GM19238 (cell line): ENCODE results near the gene RBM33.

Experiments used
- DNase-seq: peaks from one replicate; pipeline ENCODE4 v3.0.0; 2011; ENCODE audit warnings: low spot score; ENCODE audit not compliant: insufficient read length

The RBM33 gene

DNA sequence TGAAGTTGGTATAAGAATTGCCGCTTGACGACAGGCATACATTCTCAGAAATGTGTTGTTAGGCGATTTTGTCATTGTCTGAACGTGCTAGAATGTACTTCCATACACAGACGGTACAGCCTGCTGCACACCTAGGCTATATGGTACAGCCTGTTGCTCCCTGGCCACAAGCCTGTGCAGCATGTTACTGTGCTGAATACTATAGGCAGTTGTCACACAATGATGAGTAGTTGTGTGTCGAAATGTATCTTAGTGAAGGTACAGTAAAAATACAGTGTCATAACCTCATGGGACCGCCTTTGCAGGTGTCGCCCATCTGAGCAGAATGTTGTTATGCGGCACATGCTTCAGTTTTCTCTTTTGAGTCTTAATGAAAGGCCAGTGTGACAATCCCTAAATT, 101.3 kb downstream of the RBM33 start:
- no peak for DNase-seq

DNA sequence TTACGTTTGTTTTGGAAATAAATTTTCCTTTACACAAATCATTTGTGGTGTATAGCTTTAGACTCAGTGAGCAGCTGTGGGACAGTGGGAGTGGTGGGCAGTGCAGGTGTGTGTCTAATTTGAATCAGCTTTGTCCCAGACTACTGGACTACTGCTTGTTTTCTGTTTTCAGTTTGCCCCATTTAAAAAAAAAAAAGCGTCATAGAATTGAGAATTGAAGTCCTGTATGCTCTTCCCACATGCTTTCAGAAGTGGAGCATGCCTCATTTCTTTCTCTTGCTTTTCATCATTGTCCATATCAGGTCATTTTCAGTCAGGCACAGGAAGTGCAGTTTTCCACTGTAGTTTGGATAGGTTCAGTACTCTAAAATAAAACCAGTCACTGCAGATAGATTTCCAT, 101.7 kb downstream of the RBM33 start:
- no peak for DNase-seq

DNA sequence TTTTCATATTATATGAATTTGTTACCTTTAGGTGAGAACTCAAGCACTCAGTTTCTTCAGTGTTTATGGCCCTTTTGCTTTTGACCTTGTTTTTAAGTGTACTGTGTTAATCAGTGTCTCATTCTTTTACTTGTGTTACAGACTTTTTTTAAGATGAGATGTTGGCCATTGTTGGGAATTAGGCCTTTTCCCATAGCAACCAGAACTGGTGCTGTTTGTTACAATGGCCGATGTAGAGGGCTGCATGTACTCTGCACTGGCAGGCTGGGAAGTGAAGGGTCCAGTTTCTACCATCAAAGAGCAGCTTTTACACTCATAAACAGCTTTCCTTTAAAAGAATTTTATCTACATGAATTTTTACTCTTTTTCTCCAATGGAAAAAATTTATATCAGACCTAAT, 102.7 kb downstream of the RBM33 start:
- no peak for DNase-seq

DNA sequence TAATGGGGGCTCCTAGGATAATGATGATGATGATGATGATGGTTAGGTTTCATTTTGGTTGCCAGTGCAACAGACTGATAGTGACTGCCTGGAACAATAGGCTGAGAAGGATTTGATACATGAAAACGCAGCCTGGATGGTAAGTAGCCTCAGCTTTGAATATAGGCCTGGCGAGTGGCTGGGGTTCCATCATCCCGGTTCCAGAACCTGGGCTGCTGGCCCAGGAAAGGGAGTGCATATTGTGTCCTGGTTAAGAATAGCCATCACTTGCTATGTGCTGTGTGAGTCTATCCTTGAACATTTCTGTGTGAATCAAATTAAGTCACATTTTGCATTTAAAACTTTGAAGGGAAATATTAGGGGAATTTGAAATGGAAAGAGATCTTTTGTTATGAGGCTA, 105.1 kb downstream of the RBM33 start:
- no peak for DNase-seq

DNA sequence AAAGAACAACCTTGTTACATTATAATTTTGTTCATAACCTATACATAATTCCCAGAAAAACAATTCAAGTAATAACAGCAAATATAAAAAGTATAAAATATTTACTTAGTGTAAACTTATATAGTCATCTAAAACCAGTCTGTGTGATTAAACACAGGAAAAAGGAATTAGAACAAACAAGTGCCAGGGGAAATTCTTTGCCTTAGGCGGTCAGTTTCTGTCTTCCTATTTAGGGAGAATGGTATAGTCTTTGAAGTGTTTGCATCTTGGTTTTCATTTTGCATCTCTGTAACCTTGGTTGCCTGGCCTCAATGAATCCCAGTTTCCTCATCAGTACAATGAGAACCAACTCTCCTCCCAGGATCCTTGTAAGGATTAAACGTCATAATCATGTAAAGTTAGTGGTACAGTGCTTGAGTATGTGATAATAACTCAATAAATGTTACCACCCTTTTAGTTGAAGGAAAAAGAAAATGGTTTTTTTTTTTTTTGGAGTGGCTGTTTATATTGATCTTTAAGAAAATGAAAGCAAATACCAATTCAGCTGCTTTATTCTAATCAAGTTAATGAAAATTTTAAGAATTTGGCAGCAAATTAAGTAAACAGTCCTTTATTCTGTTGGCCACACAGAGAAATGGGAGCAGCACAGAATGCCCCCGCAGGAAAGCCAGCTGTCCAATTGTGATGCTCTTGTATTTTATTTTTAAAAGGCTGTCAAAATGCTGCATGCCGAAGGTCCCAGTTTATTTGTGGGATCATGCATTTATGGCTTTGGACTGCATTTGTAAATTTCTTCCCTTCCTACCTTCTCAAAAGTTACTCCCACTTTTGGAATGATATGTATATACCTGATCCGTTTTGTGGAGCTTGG, 106.0 kb downstream of the RBM33 start:
- no peak for DNase-seq

DNA sequence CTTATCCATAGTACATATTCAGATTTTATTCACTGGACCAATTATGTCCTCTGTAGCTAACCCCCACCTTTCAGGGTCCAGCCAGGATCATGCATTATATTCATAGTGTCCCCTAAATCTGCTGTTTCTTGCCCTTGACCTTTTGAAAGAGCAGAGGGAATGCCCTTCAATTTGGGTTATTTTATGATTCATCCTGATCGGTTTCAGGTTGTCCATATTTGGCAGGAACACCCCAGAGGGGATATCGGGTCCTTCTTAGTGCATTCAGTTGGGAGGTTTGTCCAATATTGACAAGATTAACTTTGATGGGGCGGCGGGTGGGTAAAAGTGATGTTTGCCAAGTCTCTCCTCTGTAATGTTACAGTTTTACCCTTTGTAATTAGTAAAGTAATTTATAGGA, 106.9 kb downstream of the RBM33 start:
- DNase-seq: no peak

DNA sequence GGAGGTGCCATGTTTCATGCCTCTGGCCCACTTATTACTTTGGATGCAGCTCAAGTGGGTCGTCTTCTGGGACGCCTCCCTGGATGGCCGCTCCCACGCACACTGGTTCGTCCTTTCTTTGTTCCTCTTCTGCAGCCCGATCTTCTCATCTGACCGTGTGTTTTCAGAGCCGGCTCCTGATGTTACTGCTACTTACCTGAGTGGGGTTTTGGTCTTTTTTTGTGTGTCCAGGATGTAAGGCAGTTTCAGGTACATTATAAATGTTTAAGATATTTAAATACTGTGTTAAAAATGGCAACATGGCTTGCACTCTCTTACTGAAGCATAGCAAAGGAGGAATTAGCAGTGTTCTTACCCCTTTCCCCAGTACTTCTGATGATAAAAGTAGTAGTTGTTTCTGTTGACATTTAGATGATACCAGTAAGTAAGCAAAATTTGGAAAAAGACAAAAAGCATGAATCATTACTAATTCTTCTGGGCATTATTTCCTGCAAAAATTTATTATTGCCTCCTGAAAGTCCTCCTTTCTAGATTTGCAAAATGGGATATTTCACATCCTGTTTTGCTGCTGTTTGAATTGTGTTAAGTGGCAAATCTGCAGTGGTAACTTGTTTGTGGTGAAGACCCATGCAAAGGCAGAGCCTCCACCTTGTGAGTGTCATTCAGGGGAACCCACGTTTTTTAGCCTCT, 108.4 kb downstream of the RBM33 start:
- DNase-seq: no peak

DNA sequence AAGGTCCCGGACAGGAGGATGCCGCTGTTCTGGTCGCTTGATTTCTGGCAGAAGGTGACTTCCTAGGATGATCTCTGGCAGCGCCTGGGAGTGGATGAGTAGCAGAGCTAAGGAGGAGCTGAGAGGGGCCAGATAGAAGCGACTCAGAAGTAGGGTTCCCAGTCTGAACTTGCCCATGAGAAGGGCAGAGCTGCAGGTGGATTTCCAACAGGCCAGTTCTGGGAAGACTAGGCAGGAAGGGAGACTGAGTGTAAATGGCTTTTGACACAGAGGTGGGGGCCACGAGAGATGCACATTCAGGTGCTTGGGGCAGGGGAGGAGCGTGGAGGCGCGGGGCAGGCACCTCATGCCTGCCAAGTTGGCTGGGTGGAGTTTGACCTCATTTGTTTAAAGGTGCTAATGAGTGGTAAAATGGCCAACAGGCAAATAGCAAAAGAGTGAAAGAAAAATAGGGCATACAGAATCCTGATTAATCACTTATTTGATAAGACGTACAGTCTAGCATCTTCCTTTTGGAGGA, 109.0 kb downstream of the RBM33 start:
- no peak for DNase-seq

DNA sequence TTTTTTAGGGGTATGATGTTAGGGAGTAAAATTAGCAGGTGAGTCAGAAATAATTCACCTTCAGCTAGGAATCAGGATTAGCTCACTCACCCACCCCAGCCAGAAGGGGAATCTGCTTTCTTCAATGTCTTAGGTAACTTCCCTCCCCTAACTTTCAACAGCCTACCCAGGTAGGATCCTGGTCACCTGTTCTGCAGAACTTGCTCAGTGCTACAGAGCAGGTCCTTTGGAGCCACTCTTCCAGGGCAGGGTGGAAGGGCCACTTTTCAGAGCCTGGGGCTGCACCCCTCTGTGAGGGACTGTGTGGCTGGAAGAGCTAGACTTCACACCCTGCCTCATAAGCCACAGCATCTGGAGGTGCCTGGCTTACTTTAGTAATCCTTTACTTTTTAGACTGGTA, 109.7 kb downstream of the RBM33 start:
- no peak for DNase-seq

DNA sequence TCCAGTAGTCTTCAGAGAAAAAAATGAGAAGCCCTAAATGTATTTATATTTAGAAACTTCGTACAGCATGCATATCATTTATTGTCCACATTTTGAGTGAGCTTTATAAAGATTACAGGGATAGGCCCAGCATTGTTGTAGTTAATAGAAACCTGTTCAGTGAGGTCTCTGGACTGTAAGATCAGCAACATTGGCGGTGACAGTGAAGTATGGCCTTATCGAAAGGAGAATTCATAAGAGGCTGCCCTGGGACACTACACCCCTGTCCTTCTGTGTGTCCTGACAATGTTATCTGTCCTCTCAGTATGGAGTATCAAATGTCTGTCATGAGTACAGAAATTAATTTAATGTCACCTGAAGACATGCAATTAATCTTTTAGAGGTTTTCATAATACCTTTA, 110.6 kb downstream of the RBM33 start:
- no peak for DNase-seq

DNA sequence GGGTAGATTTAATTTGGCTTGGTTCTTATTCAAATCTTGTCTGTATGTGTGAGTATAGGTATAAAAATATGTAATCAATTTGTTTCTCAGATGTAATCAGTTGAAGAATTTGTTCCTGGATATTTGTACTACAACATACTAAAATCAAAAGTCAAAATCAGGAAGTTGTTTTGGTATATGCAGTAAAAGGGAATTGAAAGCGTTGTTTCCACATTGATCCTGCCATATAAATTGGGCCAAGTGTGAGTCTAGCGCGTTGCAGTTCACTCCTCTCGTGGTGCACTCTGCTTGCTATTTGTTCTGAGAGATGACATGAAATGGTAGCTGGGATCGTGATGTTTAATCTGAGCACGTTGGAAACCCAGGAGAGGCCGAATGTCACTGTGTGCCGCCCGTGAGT, 111.9 kb downstream of the RBM33 start:
- DNase-seq: no peak

DNA sequence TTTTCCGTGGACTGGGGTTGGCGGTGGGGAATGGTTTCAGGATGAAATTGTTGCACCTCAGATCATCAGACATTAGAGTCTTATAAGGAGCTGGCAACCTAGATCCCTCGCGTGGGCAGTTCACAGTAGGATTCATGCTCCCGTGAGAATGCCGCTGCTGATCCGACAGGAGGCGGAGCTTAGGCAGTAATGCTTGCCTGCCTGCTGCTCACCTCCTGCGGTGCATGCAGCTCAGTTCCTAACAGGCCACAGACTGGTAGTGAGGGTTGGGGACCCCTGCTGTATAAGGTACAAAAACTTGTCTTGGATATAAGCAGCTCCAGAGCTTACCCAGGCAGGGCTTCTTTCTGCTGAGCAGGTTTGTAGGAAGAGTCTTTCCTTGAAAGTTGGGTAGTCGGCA, 113.9 kb downstream of the RBM33 start:
- DNase-seq: no peak

DNA sequence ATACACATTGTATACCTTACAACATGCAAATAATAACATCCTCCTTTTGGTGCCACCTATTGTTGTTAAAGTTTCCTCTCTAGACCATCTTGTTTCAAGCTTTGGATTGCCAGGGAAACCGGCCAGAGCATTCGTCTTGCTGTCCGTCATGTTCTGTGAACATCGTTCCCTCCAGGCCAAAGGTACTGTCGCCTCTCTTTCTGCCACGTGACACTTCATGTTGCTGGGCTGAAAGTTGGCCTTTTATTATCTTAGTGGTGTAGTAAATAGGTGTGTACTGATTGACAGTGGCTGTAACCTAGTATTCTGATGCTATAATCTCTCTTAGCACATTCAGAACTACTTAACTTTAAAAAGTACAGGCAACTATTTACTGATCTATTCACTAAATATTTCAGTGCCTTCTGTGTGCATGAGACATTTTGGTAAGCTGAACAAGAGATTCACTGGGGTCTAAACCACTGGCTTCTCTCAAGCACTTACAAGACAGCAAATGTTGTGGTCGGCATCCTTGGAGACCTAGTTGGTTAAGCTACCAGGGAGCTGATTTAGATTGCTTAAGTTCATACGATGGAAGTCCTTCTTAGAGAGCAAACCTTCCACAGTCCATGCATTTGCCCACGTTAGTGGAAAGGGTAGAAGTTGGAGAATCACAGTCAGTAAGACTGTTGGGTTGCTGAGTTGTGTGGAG, 115.4 kb downstream of the RBM33 start:
- no peak for DNase-seq

DNA sequence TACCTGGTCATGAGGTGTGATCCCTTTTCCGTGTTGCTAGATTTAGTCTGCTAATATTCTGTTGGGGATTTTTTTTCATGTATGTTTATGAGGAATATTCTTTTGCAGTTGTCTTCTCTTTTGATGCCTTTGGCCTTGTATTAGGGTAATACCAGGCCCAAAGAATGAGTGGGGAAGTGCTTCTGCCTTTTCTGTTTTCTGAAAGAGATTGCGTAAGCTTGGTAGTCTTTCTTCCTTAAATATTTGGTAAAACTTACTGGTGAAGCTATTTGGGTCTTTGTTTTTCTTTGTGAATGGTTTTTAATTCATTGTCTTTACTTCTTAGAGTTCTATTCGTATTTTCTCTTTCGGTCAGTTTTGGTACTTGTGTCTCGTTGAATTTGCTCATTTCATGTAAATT, 116.7 kb downstream of the RBM33 start:
- DNase-seq: no peak

DNA sequence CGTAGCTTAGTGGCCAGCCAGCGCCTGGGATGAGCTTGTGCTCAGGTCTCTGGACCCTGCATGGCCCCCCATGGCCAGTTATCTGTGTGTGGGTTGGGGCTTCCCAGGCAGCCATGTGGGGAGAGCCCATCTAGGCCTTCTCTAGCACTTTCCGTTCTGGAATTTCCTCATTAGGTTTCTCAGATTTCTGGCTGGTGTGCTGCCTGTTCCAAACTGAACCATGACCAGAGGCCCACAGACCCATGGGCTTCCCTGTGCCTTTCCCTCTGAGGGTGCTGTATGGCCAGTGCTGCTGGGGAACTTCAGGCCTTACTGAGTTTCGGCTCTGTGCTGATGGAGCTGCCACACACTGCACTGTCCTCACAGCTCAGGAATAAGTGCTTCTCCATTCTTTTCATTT, 117.6 kb downstream of the RBM33 start:
- DNase-seq: no peak

DNA sequence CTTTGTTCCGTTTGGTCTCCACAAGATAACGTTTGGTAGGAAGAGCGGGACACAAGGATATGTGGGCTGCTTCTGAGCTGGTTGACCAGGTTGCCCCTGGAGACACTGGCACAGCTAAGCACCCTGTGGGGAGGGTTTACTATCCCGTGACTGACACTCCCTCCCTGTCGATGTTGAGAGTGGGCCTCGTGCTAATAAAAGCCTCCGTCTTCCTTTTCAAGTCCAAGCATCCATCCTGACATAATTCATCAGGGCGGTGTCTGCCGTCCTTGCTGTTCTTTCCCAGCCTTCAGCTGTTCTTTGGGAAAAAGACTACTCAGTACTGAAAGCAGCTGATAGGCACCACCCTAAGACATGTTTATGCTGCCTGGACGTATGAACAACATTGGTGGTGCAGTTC, 118.2 kb downstream of the RBM33 start:
- DNase-seq: no peak

DNA sequence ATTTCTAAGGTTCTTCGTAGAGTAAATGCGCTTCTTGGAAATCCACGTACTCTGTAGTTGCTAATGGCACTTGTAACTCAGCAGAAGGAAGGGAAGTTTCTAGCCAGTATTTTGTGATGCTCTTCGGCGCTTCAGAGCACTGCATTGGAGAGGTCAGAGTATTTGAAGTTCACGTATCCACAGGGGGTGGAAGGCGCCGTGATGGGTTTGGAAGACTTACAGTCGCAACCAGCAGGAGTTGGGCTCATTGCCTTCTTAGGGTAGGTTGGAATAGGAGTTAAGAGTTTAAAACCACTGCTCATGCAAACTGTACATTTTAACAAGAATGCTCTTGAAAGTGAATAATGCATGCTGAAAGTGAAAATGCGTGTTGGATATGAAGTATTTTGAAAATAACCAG, 118.7 kb downstream of the RBM33 start:
- no peak for DNase-seq

DNA sequence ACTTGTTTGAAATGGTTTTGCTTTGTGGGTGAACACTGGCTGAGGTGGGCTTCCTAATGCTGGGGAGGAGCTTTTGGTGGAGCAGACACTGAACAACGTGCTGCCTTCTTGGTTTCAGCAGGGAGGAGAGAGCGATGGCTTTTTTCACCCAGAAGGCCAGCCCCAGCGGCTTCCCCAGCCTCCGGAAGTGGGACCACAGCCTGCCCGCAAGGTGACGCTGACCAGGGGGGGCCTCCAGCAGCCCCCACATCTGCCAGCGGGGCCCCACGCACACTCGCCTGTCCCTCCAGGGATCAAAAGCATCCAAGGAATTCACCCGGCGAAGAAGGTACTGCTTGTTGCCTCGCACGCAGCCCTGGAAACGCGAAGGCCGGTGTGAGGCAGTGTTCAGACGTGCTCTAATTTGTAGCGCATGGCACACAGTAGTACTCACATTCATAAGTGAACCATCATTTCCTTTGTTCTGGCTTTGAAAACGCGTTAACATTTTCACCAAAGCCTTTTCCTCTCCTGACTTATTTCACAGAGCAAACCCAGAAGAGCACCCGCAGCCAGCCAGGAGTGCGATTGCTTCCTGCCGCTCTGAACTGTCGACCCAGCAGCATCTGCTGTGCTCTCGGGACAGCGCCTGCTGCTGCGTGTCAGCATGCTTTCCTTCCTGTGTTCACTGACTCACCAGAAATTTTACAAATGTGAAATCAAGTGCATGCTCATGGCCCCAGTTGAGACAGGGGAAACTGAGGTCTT, 119.4 kb downstream of the RBM33 start:
- DNase-seq: peak; percentile 65

DNA sequence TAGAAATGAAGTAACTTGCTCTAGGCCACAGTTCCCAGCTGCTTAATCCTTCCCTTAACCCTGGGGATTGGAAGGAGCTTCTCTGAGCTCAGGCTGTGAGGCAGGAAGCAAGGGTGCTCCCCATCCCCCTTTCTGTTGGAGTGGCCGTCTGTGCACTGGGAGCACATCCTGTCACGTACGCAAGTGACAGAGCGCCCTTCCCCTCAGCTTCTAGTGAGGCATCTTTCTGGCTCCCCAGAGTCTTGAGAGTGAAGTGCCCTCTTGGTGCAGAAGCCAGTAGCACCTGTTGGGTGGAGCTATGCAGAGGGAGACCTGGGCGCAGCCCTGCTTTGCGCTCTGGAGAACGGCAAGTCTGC, 120.0 kb downstream of the RBM33 start:
- peak; percentile 37 for DNase-seq

DNA sequence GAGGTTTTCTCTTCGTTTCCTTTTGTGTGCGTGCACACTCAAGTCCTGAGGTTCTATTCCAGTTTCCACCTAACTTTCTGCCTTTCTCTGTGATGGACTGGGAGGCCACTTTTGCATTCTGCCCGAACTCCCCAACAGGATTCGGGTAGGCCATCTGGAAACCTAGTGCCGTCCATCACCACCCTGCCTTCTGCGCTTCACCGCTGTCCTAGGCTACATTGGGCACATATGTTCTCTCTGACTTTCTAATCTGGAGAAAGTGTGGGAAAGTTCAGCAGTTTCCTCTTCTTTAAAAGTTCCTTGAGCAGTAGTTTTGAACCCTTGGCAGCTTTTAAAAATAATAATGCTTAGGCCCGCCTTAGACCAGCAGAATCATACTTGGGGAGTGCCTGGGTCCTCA, 121.0 kb downstream of the RBM33 start:
- no peak for DNase-seq

DNA sequence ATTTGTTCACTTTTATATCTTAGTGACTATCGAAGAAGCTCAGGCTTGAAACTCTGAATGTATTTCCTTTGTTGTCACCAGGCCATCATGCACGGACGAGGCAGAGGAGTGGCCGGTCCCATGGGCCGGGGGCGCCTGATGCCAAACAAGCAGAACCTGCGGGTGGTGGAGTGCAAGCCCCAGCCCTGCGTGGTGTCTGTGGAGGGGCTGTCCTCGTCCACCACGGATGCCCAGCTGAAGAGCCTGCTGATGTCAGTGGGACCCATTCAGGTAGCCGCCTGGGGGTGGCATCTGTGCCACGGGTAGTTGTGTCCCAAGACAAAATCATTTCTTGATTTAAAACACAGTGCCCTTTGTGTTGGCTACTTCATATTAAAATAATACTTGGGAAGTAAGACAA, 121.9 kb downstream of the RBM33 start:
- no peak for DNase-seq
